ENCODE measurements around the gene IGSF22. TPM values are rescaled to one million over a fixed set of nuclear protein-coding genes. Genes with fewer than 3 reads are reported as not detected.
A peak's percentile ranks its signal among the peaks of the same experiment; 100 is the strongest.

The IGSF22 gene
- total and polyA plus RNA-seq, 2 of the 13 experiments (the other 11 are each of a cell fraction or from before 2014, with no cell fraction given): not detected

GRCh38 chr11:18768472-18768901, 42.5 kb upstream of the IGSF22 start:
- H2AFZ ChIP-seq (ENCODE audit: low read length): no peak overlapping the region
- WGBS (ENCODE audit: low lambda C conversion rate): 7% methylated on average over 4 of the region's 4 CpGs

GRCh38 chr11:18766015-18766414, 40.0 kb upstream of the IGSF22 start:
- TF ChIP-seq CREB1 (IDR thresholded peaks at IDR 0.05) (peak; percentile 64), CREB1 (CRISPR knock-in tag; IDR thresholded peaks at IDR 0.05) (no peak), ZNF768 (CRISPR knock-in tag; IDR thresholded peaks at IDR 0.05) (peak; percentile 39; the same call in 1 of the 2 replicates)
- TF ChIP-seq, protein P1, sequence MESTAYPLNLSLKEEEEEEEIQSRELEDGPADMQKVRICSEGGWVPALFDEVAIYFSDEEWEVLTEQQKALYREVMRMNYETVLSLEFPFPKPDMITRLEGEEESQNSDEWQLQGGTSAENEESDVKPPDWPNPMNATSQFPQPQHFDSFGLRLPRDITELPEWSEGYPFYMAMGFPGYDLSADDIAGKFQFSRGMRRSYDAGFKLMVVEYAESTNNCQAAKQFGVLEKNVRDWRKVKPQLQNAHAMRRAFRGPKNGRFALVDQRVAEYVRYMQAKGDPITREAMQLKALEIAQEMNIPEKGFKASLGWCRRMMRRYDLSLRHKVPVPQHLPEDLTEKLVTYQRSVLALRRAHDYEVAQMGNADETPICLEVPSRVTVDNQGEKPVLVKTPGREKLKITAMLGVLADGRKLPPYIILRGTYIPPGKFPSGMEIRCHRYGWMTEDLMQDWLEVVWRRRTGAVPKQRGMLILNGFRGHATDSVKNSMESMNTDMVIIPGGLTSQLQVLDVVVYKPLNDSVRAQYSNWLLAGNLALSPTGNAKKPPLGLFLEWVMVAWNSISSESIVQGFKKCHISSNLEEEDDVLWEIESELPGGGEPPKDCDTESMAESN (CRISPR knock-in tag; conservative IDR thresholded peaks at IDR 0.05): no peak
- H3K4me2 ChIP-seq (ENCODE audit: low read depth, low read length): no peak overlapping the region
- CTCF ChIA-PET (ENCODE audit: low intra/inter-chr PET ratio, low total read pairs): no interaction called here
- no peaks in the 10 kb centered on the region for H4K20me1 ChIP-seq (ENCODE audit: insufficient read depth, low read length)
- FAIRE-seq: no peak
- POLR2A ChIA-PET: no interaction called here
- H3K27me3 ChIP-seq (ENCODE audit: control insufficient read depth in 1 of 2, insufficient read depth in 2 of 2, low read length in 2 of 2): peaks cover 0 to 5% of the 10 kb centered on the region in 2 experiments; a peak in 1 of 5 replicates
- no peak for DNase-seq (ENCODE audit: low spot score)
- in situ Hi-C loops (cut with HindIII; ENCODE audit: extremely low pct_ligation_motif_present, low pct_unique_long_range_greater_than_20kb) (no loop called here), intact Hi-C loops (cut with micrococcal nuclease; ENCODE audit: unreplicated experiment) (no loop called here)
- no peaks in the 10 kb centered on the region for H3K79me2 ChIP-seq (ENCODE audit: insufficient read depth, low read length)
- BruUV-seq (replicated peaks): no TSS peak
- no peaks in the 10 kb centered on the region for H3K36me3 ChIP-seq (replicated peaks in 1 of 2; ENCODE audit: control insufficient read depth in 1 of 2, insufficient read depth in 2 of 2, low read length in 2 of 2)
- H3K4me1 ChIP-seq (ENCODE audit: insufficient read depth, low read length): peaks cover 15% of the 10 kb centered on the region
- H3K9me3 ChIP-seq (ENCODE audit: low read length): no peaks in the 10 kb centered on the region
- H3K4me3 ChIP-seq (replicated peaks in 1 of 3; ENCODE audit: insufficient read depth in 1 of 3, low read depth in 2 of 3, low read length in 3 of 3): no peak overlapping the region
- 45% methylated on average over 2 of the region's 2 CpGs for WGBS (ENCODE audit: low lambda C conversion rate)
- no peak overlapping the region for H2AFZ ChIP-seq (ENCODE audit: low read length)
- ATAC-seq: no peak
- H3K9ac ChIP-seq (ENCODE audit: insufficient read depth, low read depth, low read length): no peak overlapping the region
- H3K27ac ChIP-seq (ENCODE audit: extremely low read length, insufficient read depth, low read length): no peak overlapping the region

More at GRCh38 chr11:18768472-18768901, 42.5 kb upstream of the IGSF22 start:
- H3K4me3 ChIP-seq (replicated peaks in 1 of 3; ENCODE audit: insufficient read depth in 1 of 3, low read depth in 2 of 3, low read length in 3 of 3): no peak overlapping the region
- no peak overlapping the region for H3K4me2 ChIP-seq (ENCODE audit: low read depth, low read length)
- H3K9me3 ChIP-seq (ENCODE audit: low read length): no peaks in the 10 kb centered on the region
- no TSS peak for BruUV-seq (replicated peaks)
- no peak overlapping the region for H3K9ac ChIP-seq (ENCODE audit: insufficient read depth, low read depth, low read length)
- CTCF ChIA-PET (ENCODE audit: low intra/inter-chr PET ratio, low total read pairs): no interaction called here
- ATAC-seq (no peak), DNase-seq (ENCODE audit: low spot score) (no peak), FAIRE-seq (no peak)
- H3K4me1 ChIP-seq (ENCODE audit: insufficient read depth, low read length): peaks cover 15% of the 10 kb centered on the region
- intact Hi-C loops (cut with micrococcal nuclease; ENCODE audit: unreplicated experiment): no loop called here
- TF ChIP-seq ZC3H4 (CRISPR knock-in tag; IDR thresholded peaks at IDR 0.05; ENCODE audit: borderline replicate concordance) (no peak), ZBTB37 (CRISPR knock-in tag; IDR thresholded peaks at IDR 0.05) (no peak), TCF7 (IDR thresholded peaks at IDR 0.05; ENCODE audit: low read depth) (no peak)
- peaks cover 5 to 23% of the 10 kb centered on the region in 2 experiments; a peak in 3 of 5 replicates for H3K27me3 ChIP-seq (ENCODE audit: control insufficient read depth in 1 of 2, insufficient read depth in 2 of 2, low read length in 2 of 2)
- no peaks in the 10 kb centered on the region for H3K79me2 ChIP-seq (ENCODE audit: insufficient read depth, low read length)
- in situ Hi-C loops (cut with HindIII; ENCODE audit: extremely low pct_ligation_motif_present, low pct_unique_long_range_greater_than_20kb): no loop called here
- H4K20me1 ChIP-seq (ENCODE audit: insufficient read depth, low read length): no peaks in the 10 kb centered on the region
- H3K36me3 ChIP-seq (replicated peaks in 1 of 2; ENCODE audit: control insufficient read depth in 1 of 2, insufficient read depth in 2 of 2, low read length in 2 of 2): no peaks in the 10 kb centered on the region
- POLR2A ChIA-PET: no interaction called here
- no peak overlapping the region for H3K27ac ChIP-seq (ENCODE audit: extremely low read length, insufficient read depth, low read length)

Measured in HepG2 (cell line).